ENCODE measurements around the gene PIP4K2B.
"Not testable (repeated sequence)": the region's sequence is repeated elsewhere in the genome, so short reads cannot be mapped to it uniquely, and the experiment has no call there.

PIP4K2B gene

DNA sequence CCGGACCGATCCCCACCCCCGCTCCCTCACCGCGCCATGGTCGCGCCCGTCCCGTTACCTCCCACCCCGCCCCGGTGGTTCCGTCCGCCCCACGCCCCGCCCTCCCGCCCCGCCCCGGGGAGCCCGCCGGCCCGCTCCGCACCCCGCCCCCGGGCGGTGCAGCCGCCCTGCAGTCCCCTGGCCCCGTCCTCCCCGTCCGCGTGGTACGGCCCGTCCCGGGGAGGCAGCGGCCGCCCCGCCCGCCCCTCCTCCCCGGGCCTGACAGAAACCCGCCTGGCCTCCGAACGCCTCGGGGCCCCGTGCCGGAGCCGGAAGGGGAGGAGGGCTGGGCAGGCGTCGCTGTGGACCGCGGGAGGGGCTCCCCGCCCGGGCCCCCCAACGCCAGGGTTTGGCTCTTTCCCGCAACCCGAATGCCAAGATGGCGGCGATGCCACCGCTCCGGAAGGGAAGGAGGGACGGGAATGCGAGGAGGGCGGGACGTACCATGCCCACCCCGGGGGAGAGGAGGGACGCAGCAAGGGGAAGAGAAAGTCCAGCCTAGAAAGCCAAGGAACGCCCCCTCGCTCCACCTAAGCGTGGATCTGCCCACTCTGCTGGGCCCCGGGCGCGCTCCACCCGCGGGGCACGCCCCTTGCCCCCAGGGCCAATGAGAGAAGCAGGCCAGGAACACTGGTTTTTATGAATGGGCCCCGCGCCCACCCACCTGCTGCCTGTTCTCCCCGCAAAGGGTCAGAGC lies at the start of gene PIP4K2B:
Gene PIP4K2B, minus strand, starts transcription at position 56 of the 736 bp plus-strand sequence. CDS start 132 bp downstream, outside the sequence.
- peak; percentile 97 for DNase-seq (ENCODE audit: low read depth)

GRCh38 chr17:38848557-38848891 lies 49.2 kb upstream of the PIP4K2B start:
- DNase-seq (ENCODE audit: low read depth), result no peak

- DNase-seq (ENCODE audit: low read depth), result no peak
These were observed 45.0 kb upstream of the PIP4K2B start for GRCh38 chr17:38844261-38844757.

GRCh38 chr17:38825762-38826247 lies 26.4 kb upstream of the PIP4K2B start:
- no peak for DNase-seq (ENCODE audit: low read depth)

DNA sequence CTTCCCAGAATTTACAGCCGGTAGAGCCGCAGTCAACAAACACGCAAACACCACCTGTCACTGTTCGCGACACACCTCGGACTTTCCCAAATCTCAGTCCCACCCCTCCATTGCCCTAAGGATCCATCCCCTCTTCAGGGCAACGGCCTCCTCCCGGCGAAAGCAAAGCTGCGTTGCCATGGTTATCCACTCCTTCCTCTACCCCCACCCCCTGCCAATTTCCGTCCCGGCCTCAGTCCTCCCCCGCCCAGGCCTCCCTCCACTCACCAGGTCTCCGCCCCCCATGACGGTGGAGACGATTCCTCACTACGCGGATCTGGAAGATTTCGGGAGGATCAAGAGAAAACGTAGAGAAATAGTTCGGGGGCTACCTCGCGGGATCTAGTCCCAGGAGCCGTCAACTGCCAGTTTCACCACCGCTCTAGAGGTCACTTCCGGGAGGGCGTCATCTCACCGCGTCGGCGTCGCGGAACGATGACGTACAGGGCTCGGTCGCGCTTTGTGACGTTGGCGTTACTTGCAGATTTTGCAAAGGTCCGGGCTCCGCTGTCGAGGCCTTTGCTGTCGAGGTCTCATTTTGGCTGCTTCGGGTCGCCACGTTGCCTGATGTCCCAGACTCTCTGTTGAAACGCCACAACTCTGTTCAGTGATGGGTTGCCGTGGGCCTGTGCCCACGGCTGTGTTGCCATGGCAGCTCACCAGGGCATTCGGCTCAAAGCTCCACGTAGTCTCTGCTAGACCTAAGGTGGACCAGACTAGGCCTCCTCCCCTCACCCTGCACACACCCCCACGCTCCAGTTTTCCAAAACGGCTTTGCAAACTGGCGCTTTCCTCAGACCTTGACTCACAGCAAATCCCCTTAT lies 25.8 kb upstream of the PIP4K2B start, which contains the start of gene CWC25:
Gene CWC25, minus strand, starts transcription at position 423 of the 863 bp plus-strand sequence. Its CDS starts 138 bp downstream, at position 285.
- peak; percentile 90 for DNase-seq (ENCODE audit: low read depth)

DNA sequence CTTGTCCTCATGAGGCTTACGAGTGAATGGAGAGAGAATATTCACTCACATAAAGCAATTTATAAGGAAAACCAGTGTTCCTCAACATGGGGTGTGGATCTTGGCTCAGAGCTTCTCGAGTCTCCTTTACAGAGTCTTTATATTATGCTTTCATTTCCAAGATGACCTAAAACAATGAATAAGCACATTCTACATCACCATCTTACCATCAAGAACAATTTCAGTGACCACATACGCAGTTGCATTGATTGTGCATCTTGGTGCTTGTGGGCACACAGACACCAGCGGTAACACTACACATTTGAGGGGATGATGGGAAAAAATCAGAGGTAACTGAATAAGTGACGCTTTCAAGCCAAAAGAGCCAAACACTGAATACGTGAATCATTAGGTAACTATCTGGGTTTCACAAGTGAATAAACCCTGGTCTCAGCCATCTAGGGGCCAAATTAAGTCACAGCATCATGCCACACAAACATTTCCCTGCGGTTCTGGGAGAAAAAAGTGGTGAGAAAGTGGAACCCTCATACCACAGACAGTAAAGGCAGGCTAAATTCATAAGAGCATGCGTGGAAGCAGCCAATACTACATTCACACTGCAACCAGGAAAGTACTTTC lies 16.3 kb upstream of the PIP4K2B start:
- DNase-seq (ENCODE audit: low read depth), result no peak

- no peak for DNase-seq (ENCODE audit: low read depth)
These were observed 10.5 kb upstream of the PIP4K2B start for GRCh38 chr17:38809828-38810227.

DNA sequence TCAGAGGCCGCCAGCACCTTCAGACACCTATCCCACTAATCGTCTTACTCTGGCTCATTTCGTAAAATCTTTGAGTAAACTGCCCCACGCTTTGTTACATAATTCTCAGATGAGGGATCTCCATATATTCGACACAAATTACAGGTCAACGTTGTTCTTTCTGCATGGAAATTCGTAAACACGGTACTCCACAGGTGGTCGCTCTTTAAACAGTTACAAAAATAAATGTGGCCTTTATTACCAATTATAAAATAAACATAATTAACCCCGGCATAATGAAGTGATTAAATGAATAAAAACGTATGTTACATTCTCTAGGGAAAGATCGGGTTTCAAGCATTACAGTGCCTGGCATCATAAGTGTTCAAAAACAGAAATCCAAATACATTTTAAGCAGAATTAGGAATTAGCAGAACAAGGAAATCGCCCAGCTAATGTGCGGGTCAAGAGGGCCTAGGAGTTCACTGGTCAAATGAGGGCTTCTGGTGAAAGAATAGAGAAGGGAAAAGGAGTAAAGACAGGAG lies 943 bp upstream of the PIP4K2B start:
- DNase-seq (ENCODE audit: low read depth), result no peak

DNA sequence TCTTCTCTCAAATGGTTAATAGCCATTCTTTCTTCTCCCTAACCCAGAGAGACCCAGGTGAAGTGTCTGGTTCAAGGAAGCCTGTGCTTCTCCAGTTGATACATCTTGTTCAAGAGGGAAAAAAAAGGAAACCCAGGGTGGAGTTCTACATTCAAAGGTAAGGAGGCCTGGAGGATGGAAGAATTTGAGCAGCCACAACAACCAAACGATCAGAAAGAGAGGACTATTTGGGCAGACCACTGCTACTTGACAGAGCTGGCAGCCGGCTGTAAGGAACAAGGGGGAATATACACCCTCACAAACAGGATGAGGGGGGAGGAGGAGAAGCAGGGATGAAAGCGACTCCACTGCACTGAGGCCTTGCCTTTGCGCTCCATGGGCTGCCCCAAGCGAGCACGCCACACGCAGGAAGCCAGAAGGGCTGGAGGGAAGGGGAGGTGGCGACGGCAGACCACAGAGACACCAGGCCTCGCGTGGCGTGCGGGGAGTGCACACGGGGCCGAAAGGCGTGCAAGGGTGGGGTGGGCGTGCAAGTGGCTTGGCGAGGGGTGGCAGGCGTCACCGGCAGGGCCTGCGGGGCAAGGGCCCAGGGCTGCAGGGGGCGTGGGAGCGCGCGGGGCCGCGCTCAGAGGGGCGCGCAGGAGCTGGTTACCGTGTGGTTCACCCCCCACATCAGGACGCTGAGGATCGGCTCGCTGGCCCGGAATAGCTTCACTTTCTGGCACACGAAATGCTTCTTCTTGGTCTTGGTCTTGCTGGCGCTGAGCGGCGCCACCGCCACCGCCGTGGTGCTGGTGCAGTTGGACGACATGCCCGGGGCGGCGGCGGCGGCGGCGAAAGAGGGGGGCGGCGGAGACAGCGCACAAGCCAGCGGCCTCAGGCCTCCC lies 499 bp downstream of the PIP4K2B start:
- peak; percentile 71 for DNase-seq (ENCODE audit: low read depth)

DNA sequence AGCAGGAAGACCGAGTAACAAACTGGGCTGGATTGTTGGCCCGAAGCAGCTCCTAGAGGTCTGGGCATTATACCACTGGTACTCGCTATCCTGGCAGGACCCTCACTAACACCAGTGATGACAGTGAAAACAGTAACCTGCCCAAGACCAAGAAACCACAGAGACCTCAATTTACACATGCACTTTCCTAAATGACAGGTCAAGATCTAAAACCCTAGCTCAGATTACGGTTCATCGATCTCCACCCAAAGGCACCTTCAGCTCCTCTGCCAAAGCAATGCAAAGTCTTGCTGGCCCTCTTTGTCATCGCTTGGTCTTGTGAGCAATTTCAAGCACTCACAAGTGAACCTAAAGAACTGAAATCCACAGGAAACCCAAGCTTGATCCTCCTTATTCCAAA lies 1.5 kb downstream of the PIP4K2B start:
- no peak for DNase-seq (ENCODE audit: low read depth)

DNA sequence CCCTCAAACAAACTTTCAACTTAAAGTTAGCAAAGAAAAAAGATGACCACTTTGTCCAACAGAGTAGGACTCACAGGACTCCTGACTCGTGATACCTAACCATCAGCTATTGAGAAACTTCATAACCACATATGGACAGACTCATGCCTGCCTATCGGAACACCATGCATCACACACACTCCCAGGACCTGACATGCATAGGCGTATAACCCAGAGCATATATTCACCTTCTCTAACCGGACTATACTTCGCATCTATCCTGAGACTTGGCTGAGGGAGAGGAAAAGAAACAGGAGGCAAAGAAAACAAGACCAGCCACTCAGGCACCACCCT lies 2.2 kb downstream of the PIP4K2B start:
- DNase-seq (ENCODE audit: low read depth), result no peak

DNA sequence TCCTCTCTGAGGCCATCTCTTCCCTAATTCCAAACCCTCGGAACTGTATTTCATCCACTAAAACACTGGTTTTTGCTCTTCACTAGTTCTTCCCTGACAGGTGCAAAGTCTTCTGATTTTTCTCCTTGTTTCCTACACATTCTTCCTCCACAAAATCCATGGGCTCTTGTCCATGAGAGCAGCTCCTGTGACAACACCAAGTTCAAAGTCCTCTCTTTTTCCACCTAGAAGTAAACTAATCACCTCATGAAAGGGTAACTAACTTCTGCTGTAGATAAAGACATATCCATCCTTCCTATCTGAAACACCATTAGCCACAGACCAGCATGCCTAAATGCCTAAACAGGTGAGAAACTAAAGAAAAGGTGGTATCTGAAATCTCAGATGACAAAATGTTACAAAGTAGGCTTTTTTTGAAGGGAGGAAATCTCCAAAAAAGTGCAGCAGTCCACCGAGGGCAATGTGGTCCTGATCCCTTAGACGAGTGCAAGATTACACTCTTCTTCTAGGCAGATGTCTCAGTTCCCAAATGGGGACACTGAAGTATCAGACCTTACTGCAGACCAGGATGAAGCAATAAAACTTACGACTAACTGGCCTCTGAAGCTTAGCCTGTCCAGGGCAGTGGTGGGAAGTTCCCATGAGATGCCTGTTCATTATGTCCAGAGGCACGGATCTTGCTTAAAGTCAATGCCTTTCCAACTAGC lies 2.8 kb downstream of the PIP4K2B start:
- no peak for DNase-seq (ENCODE audit: low read depth)

- DNase-seq (ENCODE audit: low read depth), result no peak
These were observed 5.1 kb downstream of the PIP4K2B start for GRCh38 chr17:38794221-38794620.

- DNase-seq (ENCODE audit: low read depth), result no peak
These were observed 8.2 kb downstream of the PIP4K2B start for GRCh38 chr17:38791162-38791561.

GRCh38 chr17:38790148-38790707 lies 9.1 kb downstream of the PIP4K2B start:
- DNase-seq (ENCODE audit: low read depth), result not testable (repeated sequence)

DNA sequence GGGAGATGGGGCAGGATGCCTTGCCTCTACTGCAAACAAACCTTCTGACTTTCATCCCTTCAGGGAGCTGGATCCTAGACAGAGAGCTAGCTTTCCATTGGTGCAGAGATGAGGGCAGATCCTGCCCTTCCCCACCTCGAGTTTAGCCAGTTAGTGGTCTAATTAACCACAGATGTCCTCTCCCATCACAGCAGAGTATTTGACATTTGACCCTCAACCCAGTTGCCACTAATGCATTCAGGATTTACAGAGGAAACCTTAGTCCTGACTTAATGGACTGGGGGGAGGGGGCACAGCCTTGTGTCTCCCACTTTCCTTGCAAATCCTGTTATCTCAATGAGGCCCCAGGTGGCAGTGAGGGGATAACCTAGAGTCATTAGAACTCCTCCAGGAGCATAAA lies 10.2 kb downstream of the PIP4K2B start:
- no peak for DNase-seq (ENCODE audit: low read depth)

- DNase-seq (ENCODE audit: low read depth), result not testable (repeated sequence)
These were observed 11.4 kb downstream of the PIP4K2B start for GRCh38 chr17:38787999-38788398.

DNA sequence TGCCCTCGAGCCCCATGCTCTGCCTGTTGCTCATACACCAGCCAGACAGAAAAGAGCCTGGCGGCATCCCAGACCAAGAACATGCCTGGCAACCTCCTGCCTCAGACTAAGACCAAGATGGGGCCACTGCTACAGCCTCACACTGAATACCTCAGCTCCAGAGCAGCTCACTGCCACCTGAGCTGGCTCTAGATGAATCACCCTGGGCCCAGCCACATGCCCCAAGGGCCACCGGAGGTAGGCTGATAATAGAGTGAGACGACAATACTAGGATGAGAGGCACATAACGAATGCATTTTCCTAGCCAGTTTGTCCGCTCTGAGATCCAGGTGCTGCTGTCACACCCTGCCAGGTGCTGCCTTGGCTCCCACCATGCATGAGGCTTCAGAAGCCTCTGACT lies 13.0 kb downstream of the PIP4K2B start:
- DNase-seq (ENCODE audit: low read depth), result no peak

DNA sequence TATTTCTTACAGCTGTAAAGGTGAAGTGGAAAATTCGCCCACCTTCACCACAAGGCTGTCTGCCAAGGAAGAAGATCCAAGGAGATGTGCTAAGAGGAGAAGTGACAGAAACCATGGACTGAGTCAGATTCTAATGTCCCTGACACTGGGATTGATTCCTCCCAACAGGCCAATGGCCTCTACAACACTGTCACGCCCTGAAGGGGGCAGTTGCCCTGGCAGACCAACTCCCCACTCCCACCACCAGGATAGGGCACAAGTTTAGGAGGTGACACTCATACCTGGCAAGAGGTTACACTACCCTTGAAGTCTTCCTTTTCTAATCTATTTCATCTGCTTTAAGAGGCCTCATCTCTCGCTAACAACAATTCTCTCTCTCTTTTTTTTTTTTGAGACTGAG lies 16.1 kb downstream of the PIP4K2B start:
- no peak for DNase-seq (ENCODE audit: low read depth)
